Colonic mucosa (tissue), 4 donors: ENCODE measurements around the gene ANKRD11. TPM values are rescaled to one million over a fixed set of nuclear protein-coding genes. Genes with fewer than 3 reads are reported as not detected.
"Not testable (repeated sequence)": the region's sequence is repeated elsewhere in the genome, so short reads cannot be mapped to it uniquely, and the experiment has no call there.

ENCODE experiments used
- DNase-seq: peaks from one replicate; pipeline ENCODE4 v3.0.0-alpha.2; 2020
- H3K27ac ChIP-seq: fragments of 200-600 bp; one replicate; pipeline ENCODE4 v1.8.0; 2021
- H3K27me3 ChIP-seq: fragments of 200-600 bp; one replicate; pipeline ENCODE4 v1.8.0; 2021
- H3K36me3 ChIP-seq: fragments of 200-600 bp; one replicate; pipeline ENCODE4 v1.8.0; 2021
- H3K4me1 ChIP-seq: fragments of 200-600 bp; one replicate; pipeline ENCODE4 v1.8.0; 2021; ENCODE audit warnings: mild to moderate bottlenecking
- H3K4me3 ChIP-seq: fragments of 200-600 bp; one replicate; pipeline ENCODE4 v1.8.0; 2021
- H3K9ac ChIP-seq, 2 donors: one replicate each; pipeline ENCODE4 v1.7.0; 2013; ENCODE audit warnings: control low read depth in 2 of 2, low read depth in 2 of 2, low read length in 2 of 2
- H3K9me3 ChIP-seq: fragments of 200-600 bp; one replicate; pipeline ENCODE4 v1.8.0; 2021
- CTCF ChIP-seq: fragments of 200-600 bp; IDR thresholded peaks from one replicate; pipeline ENCODE4 v1.8.0; 2022; ENCODE audit warnings: antibody characterized with exemption, mild to moderate bottlenecking
- intact Hi-C: fragments of 100-400 bp; cut with DNase I; formaldehyde crosslinking; loops from one replicate; pipeline ENCODE4 v1.14.1; 2022
- total RNA-seq, 2 donors: library from RNA; stranded (reverse); fragmentation: NEBNext Ultra II Directional in 1 of 2; extraction: Animal tissue kit (Norgen Biotek cat#: 25700) in 1 of 2; gene quantifications; one replicate each; pipeline ENCODE4 v1.2.1, GENCODE V29; 2021
- donor health status: healthy.
- donor health status: DM: no; HTN: no; CAD: no.
- donor health status: DM: no; HTN: no; CAD: no.

ANKRD11 gene
- total RNA-seq, 2 donors from 2014 or later, result 69.4 to 129 TPM

GRCh38 chr16:89423681-89424260 lies 66.6 kb downstream of the ANKRD11 start:
- no peaks in the 10 kb centered on the region for H3K36me3 ChIP-seq
- intact Hi-C loops, result no loop called here
- no peak overlapping the region for H3K27ac ChIP-seq
- DNase-seq, result no peak
- peaks cover 6% of the 10 kb centered on the region for H3K4me1 ChIP-seq
- no peaks in the 10 kb centered on the region for H3K9me3 ChIP-seq
- no peak for TF ChIP-seq CTCF
- no peaks in the 10 kb centered on the region for H3K27me3 ChIP-seq
- no peak overlapping the region for H3K4me3 ChIP-seq
- no peak overlapping the region for H3K9ac ChIP-seq

- no peak overlapping the region for H3K4me3 ChIP-seq
- H3K27me3 ChIP-seq, result no peaks in the 10 kb centered on the region
- TF ChIP-seq CTCF, result no peak
- no peaks in the 10 kb centered on the region for H3K36me3 ChIP-seq
- H3K9me3 ChIP-seq, result no peaks in the 10 kb centered on the region
- H3K9ac ChIP-seq, result no peak overlapping the region
- no peak for DNase-seq
- H3K4me1 ChIP-seq, result peaks cover 6% of the 10 kb centered on the region
- H3K27ac ChIP-seq, result no peak overlapping the region
- intact Hi-C loops, result no loop called here
Measured at GRCh38 chr16:89422905-89423630, 67.3 kb downstream of the ANKRD11 start.

DNA sequence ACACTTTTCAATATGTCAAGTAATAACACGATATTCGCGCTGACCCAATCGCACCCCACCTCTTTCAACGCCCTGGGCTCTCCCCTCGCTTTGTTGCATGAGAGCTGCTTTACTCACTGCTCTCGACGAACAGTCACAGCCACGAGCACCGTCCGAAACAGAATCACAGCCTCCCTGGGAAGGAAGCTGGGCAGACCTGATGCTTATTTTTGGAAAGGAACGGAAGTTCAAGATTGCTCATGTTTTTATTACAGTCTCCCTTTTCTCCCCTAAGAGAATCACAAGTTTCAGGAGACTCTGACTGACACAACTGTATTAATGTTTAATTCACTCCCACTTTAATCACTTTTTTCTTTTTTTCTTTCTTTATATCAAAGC lies 67.8 kb downstream of the ANKRD11 start:
- Histone ChIP-seq H3K27ac (no peak overlapping the region), H3K9me3 (no peaks in the 10 kb centered on the region), H3K4me1 (peaks cover 6% of the 10 kb centered on the region), H3K9ac (no peak overlapping the region), H3K27me3 (no peaks in the 10 kb centered on the region), H3K4me3 (no peak overlapping the region), H3K36me3 (no peaks in the 10 kb centered on the region)
- intact Hi-C loops, result no loop called here
- DNase-seq, result no peak
- no peak for TF ChIP-seq CTCF

DNA sequence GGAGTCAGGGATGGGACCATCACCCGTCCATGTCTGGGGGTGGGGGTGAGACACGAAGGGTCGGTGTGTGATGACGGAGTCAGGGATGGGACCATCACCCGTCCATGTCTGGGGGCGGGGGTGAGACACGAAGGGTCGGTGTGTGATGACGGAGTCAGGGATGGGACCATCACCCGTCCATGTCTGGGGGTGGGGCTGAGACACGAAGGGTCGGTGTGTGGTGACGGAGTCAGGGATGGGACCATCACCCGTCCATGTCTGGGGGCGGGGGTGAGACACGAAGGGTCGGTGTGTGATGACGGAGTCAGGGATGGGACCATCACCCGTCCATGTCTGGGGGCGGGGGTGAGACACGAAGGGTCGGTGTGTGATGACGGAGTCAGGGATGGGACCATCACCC lies 69.1 kb downstream of the ANKRD11 start:
- H3K27me3 ChIP-seq, H3K4me1 ChIP-seq, H3K4me3 ChIP-seq, H3K36me3 ChIP-seq, intact Hi-C loops, H3K9ac ChIP-seq, DNase-seq, H3K9me3 ChIP-seq, H3K27ac ChIP-seq: not testable (repeated sequence)

DNA sequence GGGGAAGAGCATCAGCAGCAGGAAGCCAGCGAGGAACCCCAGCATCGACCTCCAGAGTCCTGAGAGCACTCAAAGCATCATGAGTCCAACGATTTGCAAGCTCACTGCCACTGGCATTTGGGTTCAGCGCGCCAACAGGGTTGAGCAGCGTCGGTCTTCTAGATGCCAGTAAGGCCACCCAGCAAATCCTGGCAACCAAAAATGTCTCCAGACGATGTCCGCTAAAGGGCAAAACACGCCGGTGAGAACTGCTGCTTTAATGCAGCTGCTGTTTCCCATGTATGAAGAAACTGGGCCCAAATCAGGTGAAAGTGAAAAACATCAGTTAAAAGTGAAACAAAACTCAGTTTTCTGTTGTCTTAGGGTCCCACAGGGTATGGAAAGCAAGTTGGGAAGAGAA lies 70.2 kb downstream of the ANKRD11 start:
- H3K9me3 ChIP-seq, result no peaks in the 10 kb centered on the region
- intact Hi-C loops, result no loop called here
- no peaks in the 10 kb centered on the region for H3K27me3 ChIP-seq
- H3K36me3 ChIP-seq, result no peaks in the 10 kb centered on the region
- H3K27ac ChIP-seq, result no peak overlapping the region
- no peak for DNase-seq
- H3K9ac ChIP-seq, result no peak overlapping the region
- H3K4me3 ChIP-seq, result no peak overlapping the region
- TF ChIP-seq CTCF, result no peak
- H3K4me1 ChIP-seq, result peaks cover 9% of the 10 kb centered on the region

GRCh38 chr16:89418352-89418751 lies 72.0 kb downstream of the ANKRD11 start:
- peaks cover 7% of the 10 kb centered on the region for H3K4me1 ChIP-seq
- H3K27ac ChIP-seq, result no peak overlapping the region
- TF ChIP-seq CTCF, result no peak
- no peak for DNase-seq
- intact Hi-C loops, result no loop called here
- H3K9ac ChIP-seq, result no peak overlapping the region
- no peaks in the 10 kb centered on the region for H3K36me3 ChIP-seq
- no peaks in the 10 kb centered on the region for H3K27me3 ChIP-seq
- H3K4me3 ChIP-seq, result no peak overlapping the region
- no peaks in the 10 kb centered on the region for H3K9me3 ChIP-seq
